ENCODE data around the gene FTCD.
"Not testable (repeated sequence)": the region's sequence is repeated elsewhere in the genome, so short reads cannot be mapped to it uniquely, and the experiment has no call there.

DNA sequence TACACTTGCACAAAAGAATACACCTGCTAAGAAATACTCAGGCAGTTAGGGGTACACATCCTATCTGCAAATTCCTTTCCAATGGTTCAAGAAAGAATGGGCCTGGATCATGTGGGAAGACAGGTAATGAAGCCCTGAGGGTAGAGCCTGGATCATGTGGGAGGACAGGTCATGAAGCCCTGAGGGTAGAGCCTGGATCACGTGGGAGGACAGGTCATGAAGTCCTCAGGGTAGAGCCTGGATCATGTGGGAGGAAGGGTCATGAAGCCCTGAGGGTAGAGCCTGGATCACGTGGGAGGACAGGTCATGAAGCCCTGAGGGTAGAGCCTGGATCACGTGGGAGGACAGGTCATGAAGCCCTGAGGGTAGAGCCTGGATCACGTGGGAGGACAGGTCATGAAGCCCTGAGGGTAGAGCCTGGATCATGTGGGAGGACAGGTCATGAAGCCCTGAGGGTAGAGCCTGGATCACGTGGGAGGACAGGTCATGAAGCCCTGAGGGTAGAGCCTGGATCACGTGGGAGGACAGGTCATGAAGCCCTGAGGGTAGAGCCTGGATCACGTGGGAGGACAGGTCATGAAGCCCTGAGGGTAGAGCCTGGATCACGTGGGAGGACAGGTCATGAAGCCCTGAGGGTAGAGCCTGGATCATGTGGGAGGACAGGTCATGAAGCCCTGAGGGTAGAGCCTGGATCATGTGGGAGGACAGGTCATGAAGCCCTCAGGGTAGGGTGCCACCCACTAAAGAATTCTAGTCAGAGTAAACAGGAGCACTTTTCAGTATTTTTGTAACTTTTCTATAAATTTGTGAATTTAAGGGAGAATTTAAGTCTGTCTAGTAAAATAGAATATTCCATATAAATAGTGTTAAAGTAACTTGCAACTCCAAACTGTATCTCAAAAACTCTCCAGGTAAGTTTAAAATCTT is 45.8 kb upstream of the FTCD start:
- TF ChIP-seq, protein P1, sequence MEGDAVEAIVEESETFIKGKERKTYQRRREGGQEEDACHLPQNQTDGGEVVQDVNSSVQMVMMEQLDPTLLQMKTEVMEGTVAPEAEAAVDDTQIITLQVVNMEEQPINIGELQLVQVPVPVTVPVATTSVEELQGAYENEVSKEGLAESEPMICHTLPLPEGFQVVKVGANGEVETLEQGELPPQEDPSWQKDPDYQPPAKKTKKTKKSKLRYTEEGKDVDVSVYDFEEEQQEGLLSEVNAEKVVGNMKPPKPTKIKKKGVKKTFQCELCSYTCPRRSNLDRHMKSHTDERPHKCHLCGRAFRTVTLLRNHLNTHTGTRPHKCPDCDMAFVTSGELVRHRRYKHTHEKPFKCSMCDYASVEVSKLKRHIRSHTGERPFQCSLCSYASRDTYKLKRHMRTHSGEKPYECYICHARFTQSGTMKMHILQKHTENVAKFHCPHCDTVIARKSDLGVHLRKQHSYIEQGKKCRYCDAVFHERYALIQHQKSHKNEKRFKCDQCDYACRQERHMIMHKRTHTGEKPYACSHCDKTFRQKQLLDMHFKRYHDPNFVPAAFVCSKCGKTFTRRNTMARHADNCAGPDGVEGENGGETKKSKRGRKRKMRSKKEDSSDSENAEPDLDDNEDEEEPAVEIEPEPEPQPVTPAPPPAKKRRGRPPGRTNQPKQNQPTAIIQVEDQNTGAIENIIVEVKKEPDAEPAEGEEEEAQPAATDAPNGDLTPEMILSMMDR (IDR thresholded peaks at IDR 0.05; ENCODE audit: borderline replicate concordance, extremely low read depth, low read length, poor library complexity, severe bottlenecking), result not testable (repeated sequence)
- TF ChIP-seq EZH2 (IDR thresholded peaks at IDR 0.05; ENCODE audit: borderline replicate concordance, low read depth, low read length, severe bottlenecking), result not testable (repeated sequence)

Data from DND-41 (cell line).